ENCODE results near the gene IFITM10.

IFITM10 gene

GRCh38 chr11:1742371-1742770 is 8.0 kb downstream of the IFITM10 start:
- no peak for DNase-seq (ENCODE audit: low read depth in 2 of 3, low spot score in 1 of 3)

DNA sequence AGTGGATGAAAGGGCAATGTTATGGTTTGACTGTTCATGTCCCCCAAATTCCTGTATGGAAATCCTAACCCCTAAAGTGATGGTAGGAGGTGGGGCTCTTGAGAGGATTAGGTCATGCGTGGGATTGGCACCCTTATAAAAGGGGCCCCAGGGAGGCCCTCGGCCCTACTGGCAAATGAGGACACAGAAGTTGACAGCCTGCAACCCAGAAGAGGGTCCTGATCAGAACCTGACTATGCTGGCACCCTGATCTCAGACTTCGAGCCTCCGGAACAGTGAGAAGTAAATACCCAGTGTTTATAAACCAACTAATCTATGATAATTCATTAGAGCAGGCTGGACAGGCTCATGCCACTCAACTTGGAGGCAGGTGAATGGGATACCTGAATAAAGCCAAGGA is 8.7 kb downstream of the IFITM10 start:
- DNase-seq (ENCODE audit: low read depth in 2 of 3, low spot score in 1 of 3): no peak

- DNase-seq (ENCODE audit: low read depth in 2 of 3, low spot score in 1 of 3): no peak
These were observed 9.4 kb downstream of the IFITM10 start for GRCh38 chr11:1740786-1741530.

GRCh38 chr11:1739576-1739975 is 10.8 kb downstream of the IFITM10 start:
- DNase-seq (ENCODE audit: low read depth in 2 of 3, low spot score in 1 of 3): no peak

- no peak for DNase-seq (ENCODE audit: low read depth in 2 of 3, low spot score in 1 of 3)
These were observed 12.0 kb downstream of the IFITM10 start for GRCh38 chr11:1738380-1738779.

GRCh38 chr11:1737080-1737757 is 13.2 kb downstream of the IFITM10 start:
- no peak for DNase-seq (ENCODE audit: low read depth in 2 of 3, low spot score in 1 of 3)

DNA sequence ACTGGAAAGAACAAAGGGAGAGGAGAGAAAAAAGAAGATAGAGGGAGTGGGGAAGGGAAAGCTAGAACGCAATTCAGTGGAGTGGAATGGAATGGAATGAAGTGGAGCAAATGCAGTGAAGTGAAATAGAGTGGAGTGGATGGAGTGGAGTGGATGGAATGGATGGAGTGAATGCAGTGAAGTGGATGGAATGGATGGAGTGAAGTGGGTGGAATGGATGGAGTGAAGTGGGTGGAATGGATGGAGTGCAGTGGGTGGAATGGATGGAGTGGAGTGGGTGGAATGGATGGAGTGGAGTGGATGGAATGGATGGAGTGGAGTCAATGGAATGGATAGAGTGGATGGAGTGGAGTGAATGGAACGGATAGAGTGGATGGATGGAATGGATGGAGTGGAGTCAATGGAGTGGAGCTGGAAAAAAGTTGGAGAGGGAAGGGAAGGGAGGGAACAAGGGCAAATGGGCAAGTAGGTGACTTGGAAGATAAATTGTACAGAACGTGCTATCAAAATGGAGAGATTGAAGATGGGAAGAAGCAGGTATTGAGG is 13.9 kb downstream of the IFITM10 start:
- no peak for DNase-seq (ENCODE audit: low read depth in 2 of 3, low spot score in 1 of 3)

DNA sequence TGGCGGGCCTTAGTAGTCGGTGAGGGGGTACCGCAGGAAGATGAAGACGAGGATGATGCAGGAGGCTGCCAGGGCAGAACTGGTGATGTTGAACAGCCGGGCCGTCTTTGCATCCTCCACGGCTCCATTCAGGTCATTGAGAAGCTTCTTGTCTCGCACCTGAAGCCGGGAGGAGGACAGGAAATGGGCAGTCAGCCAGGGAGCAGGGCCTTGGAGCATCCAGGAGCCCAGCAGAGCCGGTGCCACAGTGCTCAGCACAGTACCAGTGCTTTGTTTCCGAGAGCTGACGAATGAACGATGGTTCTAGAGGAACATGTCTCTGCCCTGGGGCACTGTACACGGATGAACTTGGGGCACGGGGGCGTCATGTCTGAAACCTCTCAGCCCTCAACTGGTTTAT is 15.1 kb downstream of the IFITM10 start:
- DNase-seq (ENCODE audit: low read depth in 2 of 3, low spot score in 1 of 3): no peak

GRCh38 chr11:1734641-1735081 is 15.7 kb downstream of the IFITM10 start:
- DNase-seq (ENCODE audit: low read depth in 2 of 3, low spot score in 1 of 3): no peak

DNA sequence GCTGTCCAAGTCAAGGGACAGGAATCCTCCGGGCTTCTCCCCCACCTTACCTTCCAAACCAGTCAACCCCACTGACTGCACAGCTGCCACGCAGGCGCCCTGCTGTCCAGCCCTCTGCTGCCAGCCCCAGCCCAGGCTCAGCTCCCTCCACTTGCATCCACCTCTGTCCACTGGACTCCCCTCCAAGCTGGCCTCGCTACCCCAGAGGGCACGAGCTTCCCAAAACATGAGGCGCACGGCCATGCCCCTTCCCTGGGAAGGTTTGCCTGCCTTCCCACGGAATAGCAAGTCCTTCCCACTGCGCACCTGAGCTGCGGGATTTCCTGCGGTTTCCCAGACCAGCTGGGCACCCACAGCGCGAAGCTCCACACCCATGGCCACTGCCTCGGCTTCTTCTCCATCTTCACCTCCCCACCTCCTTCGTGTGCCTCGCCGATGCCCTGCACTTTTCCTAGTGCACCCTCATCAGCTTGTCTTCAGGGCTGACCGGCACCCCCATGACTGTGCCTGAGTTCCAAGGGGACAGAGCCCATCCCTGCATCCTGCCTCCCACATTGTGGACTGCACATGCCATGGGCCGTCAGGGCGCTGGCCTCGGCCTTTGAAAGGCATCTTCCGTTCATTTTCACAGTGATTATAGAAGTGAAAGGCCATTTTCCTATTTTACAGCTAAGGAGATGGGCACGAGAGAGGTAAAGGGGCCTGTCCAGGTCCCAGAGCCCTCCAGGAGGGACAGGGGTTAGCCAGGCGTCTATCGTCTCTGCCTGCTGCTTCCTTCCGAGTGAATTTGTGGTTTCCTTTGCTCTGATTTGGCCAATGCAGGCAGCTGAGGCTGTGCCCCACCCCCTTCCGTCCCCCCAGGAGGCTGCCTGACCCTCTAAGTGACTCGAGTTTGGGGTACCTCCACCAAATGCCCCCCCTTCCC is 16.4 kb downstream of the IFITM10 start:
- no peak for DNase-seq (ENCODE audit: low read depth in 2 of 3, low spot score in 1 of 3)

DNA sequence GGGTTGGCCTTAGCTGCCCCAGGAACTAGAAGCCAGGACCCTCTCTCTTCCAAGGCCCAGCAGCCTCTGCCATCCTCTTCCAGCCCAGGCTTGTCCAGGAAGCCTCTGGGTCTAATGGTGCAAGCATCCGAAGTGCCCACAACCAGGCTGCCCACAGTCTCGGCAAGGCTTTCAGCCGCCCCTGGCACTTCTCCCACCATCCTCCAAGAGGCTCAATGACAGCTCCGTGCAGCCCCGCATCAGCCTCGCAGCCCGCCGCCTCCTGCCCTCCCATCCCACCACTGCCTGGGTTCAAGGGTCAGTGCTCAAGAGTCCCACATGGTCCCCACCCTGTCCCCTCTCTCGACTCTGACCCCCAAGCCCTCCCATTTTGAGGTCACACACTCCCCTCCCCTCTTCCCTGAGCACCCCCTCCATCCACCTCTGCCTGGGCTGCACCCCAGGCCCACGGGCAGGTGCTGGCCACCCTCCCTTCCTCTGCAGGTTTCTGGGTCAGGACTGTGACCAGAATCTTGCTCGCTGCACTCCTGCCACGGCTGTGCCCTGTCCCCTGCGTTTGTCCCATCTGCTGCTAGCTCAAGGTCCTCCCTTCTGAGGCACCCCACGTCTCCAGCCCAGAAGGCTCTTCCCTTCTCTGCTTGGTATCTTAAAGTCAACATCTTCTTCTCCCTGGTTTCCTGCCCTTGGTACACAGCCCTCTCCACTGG is 17.2 kb downstream of the IFITM10 start:
- no peak for DNase-seq (ENCODE audit: low read depth in 2 of 3, low spot score in 1 of 3)

DNA sequence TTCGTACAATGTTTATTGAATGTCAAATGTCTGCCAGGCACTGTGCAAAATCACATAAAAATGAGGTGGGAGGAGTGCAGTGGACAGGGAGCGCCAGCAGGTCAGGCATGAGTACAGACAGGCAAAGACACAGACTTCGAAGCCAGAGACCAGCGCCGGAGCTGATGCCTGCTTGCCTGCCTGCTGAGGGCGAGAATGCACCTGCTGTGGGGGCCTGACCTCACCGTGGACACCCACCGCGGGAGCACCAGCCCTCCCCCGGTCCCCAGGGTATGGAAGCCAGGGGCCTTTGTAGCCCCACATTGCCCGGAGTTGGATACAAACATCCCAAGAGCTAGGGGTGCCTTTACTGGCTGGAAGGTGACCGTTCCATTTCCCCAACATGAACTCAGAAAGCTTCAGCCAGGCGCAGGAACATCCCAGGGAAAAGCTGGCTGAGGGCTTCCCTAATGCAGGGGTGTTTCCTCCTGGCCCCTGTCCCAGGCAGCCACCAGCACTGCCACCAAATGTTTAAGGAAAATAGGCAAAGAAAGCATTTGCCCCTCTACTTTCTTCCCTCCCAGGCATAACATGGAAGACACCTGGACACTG is 17.9 kb downstream of the IFITM10 start:
- DNase-seq (ENCODE audit: low read depth in 2 of 3, low spot score in 1 of 3): no peak

GRCh38 chr11:1731451-1732059 is 18.8 kb downstream of the IFITM10 start:
- DNase-seq (ENCODE audit: low read depth in 2 of 3, low spot score in 1 of 3): no peak

DNA sequence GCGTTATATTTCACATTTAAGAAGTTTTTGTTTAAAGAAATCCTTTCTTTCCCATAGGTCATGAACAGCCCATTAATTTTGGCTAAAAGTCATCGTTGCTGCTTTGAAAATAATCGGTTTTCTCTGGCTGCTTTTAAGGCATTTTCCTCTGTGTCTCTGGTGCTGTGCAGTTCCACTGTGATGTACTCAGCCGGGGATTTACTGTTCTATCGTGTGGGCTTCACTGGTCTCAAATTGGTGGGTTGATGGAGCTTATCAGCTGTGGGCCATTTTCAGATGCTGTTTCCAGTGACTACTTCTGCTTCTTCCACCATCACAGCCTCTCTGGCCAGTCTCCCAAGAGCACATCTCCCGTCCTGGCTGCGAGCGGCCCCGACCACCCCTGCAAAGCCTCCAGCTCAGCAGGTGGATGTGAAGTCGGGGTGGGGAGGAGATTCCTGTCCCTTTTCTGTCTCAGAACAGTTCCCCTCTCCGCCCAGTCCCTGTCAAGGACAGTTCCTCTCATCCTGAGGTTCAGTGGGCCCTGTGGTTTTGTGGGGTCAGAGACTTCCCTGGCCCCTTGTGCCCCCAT is 20.3 kb downstream of the IFITM10 start:
- no peak for DNase-seq (ENCODE audit: low read depth in 2 of 3, low spot score in 1 of 3)

- no peak for DNase-seq (ENCODE audit: low read depth in 2 of 3, low spot score in 1 of 3)
These were observed 20.7 kb downstream of the IFITM10 start for GRCh38 chr11:1729692-1730011.

- DNase-seq (ENCODE audit: low read depth in 2 of 3, low spot score in 1 of 3): no peak
These were observed 21.3 kb downstream of the IFITM10 start for GRCh38 chr11:1728931-1729691.

GRCh38 chr11:1728301-1728700 is 22.1 kb downstream of the IFITM10 start:
- DNase-seq (ENCODE audit: low read depth in 2 of 3, low spot score in 1 of 3): no peak

DNA sequence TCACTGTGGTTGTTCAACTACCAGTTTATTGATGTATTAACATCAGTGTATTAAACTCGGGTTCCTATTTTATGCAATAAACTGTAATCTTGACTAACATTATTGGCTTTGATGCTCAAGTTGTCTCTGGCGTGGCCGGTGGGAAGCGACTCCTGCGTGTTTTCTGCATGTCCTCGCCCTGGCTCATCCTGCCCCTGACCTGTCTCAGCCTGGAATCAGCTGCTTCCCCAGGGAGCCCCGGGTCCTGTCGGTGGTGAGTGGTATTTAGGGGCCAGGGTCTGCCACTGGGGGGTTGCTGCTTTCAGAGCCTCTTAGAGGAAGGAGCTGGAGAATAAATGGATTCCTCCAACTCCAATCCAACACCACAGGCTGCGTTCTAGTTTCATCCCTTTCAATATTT is 22.5 kb downstream of the IFITM10 start:
- no peak for DNase-seq (ENCODE audit: low read depth in 2 of 3, low spot score in 1 of 3)

- no peak for DNase-seq (ENCODE audit: low read depth in 2 of 3, low spot score in 1 of 3)
These were observed 23.2 kb downstream of the IFITM10 start for GRCh38 chr11:1727096-1727690.

Measured in stimulated activated CD4-positive, alpha-beta T cell treated with anti-CD3 and anti-CD28 coated beads, Interleukin-12 subunit alpha, Interleukin-12 subunit beta, amount 100 ng/mL, for 48 hours (primary cell).